H9 (cell line): ENCODE measurements around the gene KDSR. TPM values are rescaled to one million over a fixed set of nuclear protein-coding genes. Genes with fewer than 3 reads are reported as not detected.

Experiments used
- DNase-seq: peaks from one replicate; pipeline ENCODE4 v3.0.0-alpha.2; 2017
- H2AFZ ChIP-seq: one replicate; pipeline ENCODE4 v1.6.1; 2013; ENCODE audit warnings: mild to moderate bottlenecking, low read length, control low read depth, moderate library complexity
- H2AK5ac ChIP-seq: 2 replicates; pipeline ENCODE4 v1.6.1; 2013; ENCODE audit warnings: low read length, control low read depth, mixed read lengths; ENCODE audit not compliant: insufficient read length
- H2BK120ac ChIP-seq: one replicate; pipeline ENCODE4 v1.6.1; 2013; ENCODE audit warnings: low read depth, mild to moderate bottlenecking, low read length, control low read depth, inconsistent platforms; ENCODE audit not compliant: poor library complexity, severe bottlenecking
- H2BK12ac ChIP-seq: 2 replicates; pipeline ENCODE4 v1.6.1; 2013; ENCODE audit warnings: low read length, control low read depth, mixed read lengths, low read depth; ENCODE audit not compliant: insufficient read length
- H2BK15ac ChIP-seq: 2 replicates; pipeline ENCODE4 v1.6.1; 2013; ENCODE audit warnings: low read depth, low read length, control low read depth
- H2BK20ac ChIP-seq: one replicate; pipeline ENCODE4 v1.6.1; 2013; ENCODE audit warnings: low read depth, mild to moderate bottlenecking, low read length, control low read depth, inconsistent platforms; ENCODE audit not compliant: poor library complexity, severe bottlenecking
- H2BK5ac ChIP-seq: 2 replicates; pipeline ENCODE4 v1.6.1; 2013; ENCODE audit warnings: low read length, control low read depth, mixed read lengths; ENCODE audit not compliant: insufficient read length
- H3K14ac ChIP-seq: 2 replicates; pipeline ENCODE4 v1.6.1; 2013; ENCODE audit warnings: low read length, control low read depth; ENCODE audit not compliant: insufficient read depth
- H3K18ac ChIP-seq: 2 replicates; pipeline ENCODE4 v1.6.1; 2013; ENCODE audit warnings: low read depth, mild to moderate bottlenecking, mixed read lengths, low read length, control low read depth; ENCODE audit not compliant: insufficient read length
- H3K23ac ChIP-seq: 2 replicates; pipeline ENCODE4 v1.6.1; 2013; ENCODE audit warnings: low read length, control low read depth, mixed read lengths, low read depth; ENCODE audit not compliant: insufficient read length
- H3K23me2 ChIP-seq: 2 replicates; pipeline ENCODE4 v1.6.1; 2013; ENCODE audit warnings: low read depth, mild to moderate bottlenecking, mixed read lengths, low read length, control low read depth; ENCODE audit not compliant: insufficient read length, poor library complexity, severe bottlenecking
- H3K27ac ChIP-seq: 2 replicates; pipeline ENCODE4 v1.5.1; 2013; ENCODE audit warnings: low read length, control low read depth, mixed read lengths, low read depth; ENCODE audit not compliant: insufficient read length
- H3K27me3 ChIP-seq: 2 replicates; pipeline ENCODE4 v1.6.1; 2013; ENCODE audit warnings: low read length, control low read depth, inconsistent platforms; ENCODE audit not compliant: insufficient read depth
- H3K4ac ChIP-seq: 2 replicates; pipeline ENCODE4 v1.6.1; 2013; ENCODE audit warnings: low read depth, mild to moderate bottlenecking, control low read depth, inconsistent platforms, low read length, moderate library complexity
- H3K4me1 ChIP-seq: 2 replicates; pipeline ENCODE4 v1.6.1; 2013; ENCODE audit warnings: low read length, control low read depth, inconsistent platforms; ENCODE audit not compliant: insufficient read depth
- H3K4me2 ChIP-seq: 2 replicates; pipeline ENCODE4 v1.6.1; 2013; ENCODE audit warnings: low read length, control low read depth, mixed read lengths; ENCODE audit not compliant: insufficient read length, insufficient read depth
- H3K56ac ChIP-seq: 2 replicates; pipeline ENCODE4 v1.6.1; 2013; ENCODE audit warnings: low read depth, mild to moderate bottlenecking, mixed read lengths, low read length, control low read depth; ENCODE audit not compliant: insufficient read length
- H3K79me1 ChIP-seq: 2 replicates; pipeline ENCODE4 v1.6.1; 2013; ENCODE audit warnings: low read depth, mild to moderate bottlenecking, moderate library complexity, low read length, control low read depth, inconsistent platforms; ENCODE audit not compliant: insufficient read depth, poor library complexity, severe bottlenecking
- H3K79me2 ChIP-seq: 2 replicates; pipeline ENCODE4 v1.6.1; 2013; ENCODE audit warnings: low read length, control low read depth, inconsistent platforms; ENCODE audit not compliant: insufficient read depth
- H3K9ac ChIP-seq: 2 replicates; pipeline ENCODE4 v1.6.1; 2013; ENCODE audit warnings: low read length, control low read depth, mixed read lengths; ENCODE audit not compliant: insufficient read length; ENCODE audit errors: extremely low read depth
- H3K9me3 ChIP-seq: one replicate; pipeline ENCODE4 v1.6.1; 2013; ENCODE audit warnings: low read depth, low read length, inconsistent platforms; ENCODE audit not compliant: control insufficient read depth
- H3T11ph ChIP-seq: one replicate; pipeline ENCODE4 v1.6.1; 2013; ENCODE audit warnings: mild to moderate bottlenecking, low read length, control low read depth, inconsistent platforms
- H4K20me1 ChIP-seq: one replicate; pipeline ENCODE4 v1.6.1; 2013; ENCODE audit not compliant: control insufficient read depth, insufficient read length, insufficient read depth
- H4K5ac ChIP-seq: 2 replicates; pipeline ENCODE4 v1.6.1; 2013; ENCODE audit warnings: low read depth, mild to moderate bottlenecking, mixed read lengths, low read length, control low read depth; ENCODE audit not compliant: insufficient read length
- H4K8ac ChIP-seq: replicated peaks from 2 replicates; pipeline ENCODE4 v1.6.1; 2013; ENCODE audit warnings: low read length, control low read depth, mixed read lengths, low read depth; ENCODE audit not compliant: insufficient read length
- H4K91ac ChIP-seq: 2 replicates; pipeline ENCODE4 v1.6.1; 2013; ENCODE audit warnings: low read depth, mild to moderate bottlenecking, moderate library complexity, mixed read lengths, low read length, control low read depth; ENCODE audit not compliant: insufficient read length
- H3K27ac Mint-ChIP-seq, 3 experiments: 2 replicates in 2 of 3; 3 replicates in 1 of 3; pipeline ENCODE4 v1.8.0; 2020 to 2021; ENCODE audit warnings: mixed read lengths in 3 of 3, mild to moderate bottlenecking in 1 of 3, moderate library complexity in 1 of 3
- H3K27me3 Mint-ChIP-seq: 2 replicates; pipeline ENCODE4 v1.8.0; 2021; ENCODE audit warnings: low read depth, mild to moderate bottlenecking, moderate library complexity, mixed read lengths
- H3K36me3 Mint-ChIP-seq, 3 experiments: 2 replicates in 2 of 3; 3 replicates in 1 of 3; pipeline ENCODE4 v1.8.0; 2020 to 2021; ENCODE audit warnings: low read depth in 3 of 3, mixed read lengths in 3 of 3; ENCODE audit not compliant: insufficient read depth in 1 of 3
- H3K4me1 Mint-ChIP-seq, 2 experiments: 2 replicates each; pipeline ENCODE4 v1.8.0; 2020; ENCODE audit warnings: mixed read lengths in 2 of 2
- H3K4me3 Mint-ChIP-seq, 2 experiments: 2 replicates in 1 of 2; 3 replicates in 1 of 2; pipeline ENCODE4 v1.8.0; 2020 to 2021; ENCODE audit warnings: mild to moderate bottlenecking in 2 of 2, mixed read lengths in 2 of 2, moderate library complexity in 1 of 2
- H3K9me3 Mint-ChIP-seq, 2 experiments: 2 replicates in 1 of 2; 3 replicates in 1 of 2; pipeline ENCODE4 v1.8.0; 2020; ENCODE audit warnings: mild to moderate bottlenecking in 2 of 2, mixed read lengths in 2 of 2, moderate library complexity in 1 of 2
- WGBS: extraction: QIAGEN DNeasy Blood & Tissue Kit; methylation state at CpG from one replicate; pipeline ENCODE4 v1.1.7; 2013; ENCODE audit warnings: missing lambda C conversion rate, low lambda C conversion rate, mixed read lengths; ENCODE audit not compliant: insufficient read length; ENCODE audit errors: extremely low coverage; 5-methylcytosine and 5-hydroxymethylcytosine counted together
- total RNA-seq: library from RNA; stranded (reverse); gene quantifications from 2 replicates; pipeline ENCODE4 v1.2.1, GENCODE V29; 2021
- TF ChIP-seq, protein P1 (sequence below): fragments of 200-600 bp; sonication (generic); conservative IDR thresholded peaks from 3 replicates; pipeline ENCODE4 v1.8.0; 2021; ENCODE audit warnings: antibody characterized with exemption, mild to moderate bottlenecking

Gene KDSR
- total RNA-seq, 1 experiment from 2014 or later: 58.5 TPM

DNA sequence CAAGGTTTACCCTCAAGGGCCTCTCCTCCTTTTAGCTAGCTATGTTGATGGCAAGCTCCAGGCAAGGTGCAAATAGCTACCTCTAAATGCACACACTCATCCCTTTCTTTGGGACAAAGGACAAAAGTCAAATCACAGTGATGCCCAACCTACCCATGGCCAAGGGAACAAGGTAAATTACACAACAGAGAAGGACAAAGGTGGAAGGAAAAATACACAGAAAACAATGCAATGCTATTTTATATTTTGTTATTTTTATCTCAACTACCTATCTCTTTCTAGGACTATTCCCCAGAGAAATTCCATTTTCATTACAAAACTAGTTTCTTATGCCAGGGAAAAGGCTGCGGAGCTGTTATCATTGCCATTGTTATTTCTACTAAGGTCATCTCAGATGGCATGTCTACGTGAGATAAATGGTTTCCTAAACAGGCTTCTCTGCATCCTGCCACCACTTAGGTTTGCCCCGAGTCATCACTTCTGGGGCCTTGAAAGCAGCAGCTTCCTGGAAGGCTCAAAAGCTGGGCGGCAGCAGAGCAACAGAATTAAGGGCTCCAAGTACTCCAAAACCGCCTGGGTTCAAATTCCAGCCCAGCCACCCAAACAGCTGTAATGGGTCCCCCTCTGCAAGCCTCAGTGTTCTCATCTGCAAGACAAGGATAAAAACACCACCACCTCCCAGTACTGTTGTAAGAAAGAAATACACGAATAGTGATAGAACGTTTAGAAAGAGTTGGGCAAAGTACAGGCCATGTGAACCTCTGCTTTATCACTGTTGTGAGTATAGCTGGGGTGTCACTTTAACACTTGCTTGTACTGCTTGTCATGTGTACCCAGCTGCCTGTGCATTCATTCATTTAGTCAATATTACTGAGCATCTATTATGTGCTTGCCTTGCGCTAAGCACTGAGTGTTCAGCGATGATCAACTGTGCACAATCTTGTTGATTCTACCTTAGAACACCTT is 68.3 kb downstream of the KDSR start:
- Histone ChIP-seq H3K56ac (no peak overlapping the region), H3K9me3 (no peaks in the 10 kb centered on the region), H3K18ac (no peak overlapping the region), H4K91ac (no peak overlapping the region), H4K20me1 (no peaks in the 10 kb centered on the region), H4K8ac (no peak overlapping the region), H3K4me1 (peaks cover 2% of the 10 kb centered on the region; the same call in 1 of the 2 replicates), H3K27ac (no peak overlapping the region), H2AFZ (no peak overlapping the region), H3T11ph (no peak overlapping the region), H3K23ac (no peak overlapping the region), H3K4me2 (no peak overlapping the region), H2BK5ac (no peak overlapping the region), H2BK15ac (no peak overlapping the region; the same call in 1 of the 2 replicates), H3K4ac (no peak overlapping the region), H3K9ac (no peak overlapping the region), H3K14ac (no peak overlapping the region), H3K27me3 (no peaks in the 10 kb centered on the region), H3K79me1 (no peaks in the 10 kb centered on the region), H4K5ac (no peak overlapping the region), H2AK5ac (no peak overlapping the region), H2BK20ac (no peak overlapping the region), H3K79me2 (no peaks in the 10 kb centered on the region), H3K23me2 (no peaks in the 10 kb centered on the region), H2BK120ac (no peak overlapping the region), H2BK12ac (no peak overlapping the region)
- no CpG with 5 or more reads among the region's 9 CpGs for WGBS
- TF ChIP-seq, protein P1, sequence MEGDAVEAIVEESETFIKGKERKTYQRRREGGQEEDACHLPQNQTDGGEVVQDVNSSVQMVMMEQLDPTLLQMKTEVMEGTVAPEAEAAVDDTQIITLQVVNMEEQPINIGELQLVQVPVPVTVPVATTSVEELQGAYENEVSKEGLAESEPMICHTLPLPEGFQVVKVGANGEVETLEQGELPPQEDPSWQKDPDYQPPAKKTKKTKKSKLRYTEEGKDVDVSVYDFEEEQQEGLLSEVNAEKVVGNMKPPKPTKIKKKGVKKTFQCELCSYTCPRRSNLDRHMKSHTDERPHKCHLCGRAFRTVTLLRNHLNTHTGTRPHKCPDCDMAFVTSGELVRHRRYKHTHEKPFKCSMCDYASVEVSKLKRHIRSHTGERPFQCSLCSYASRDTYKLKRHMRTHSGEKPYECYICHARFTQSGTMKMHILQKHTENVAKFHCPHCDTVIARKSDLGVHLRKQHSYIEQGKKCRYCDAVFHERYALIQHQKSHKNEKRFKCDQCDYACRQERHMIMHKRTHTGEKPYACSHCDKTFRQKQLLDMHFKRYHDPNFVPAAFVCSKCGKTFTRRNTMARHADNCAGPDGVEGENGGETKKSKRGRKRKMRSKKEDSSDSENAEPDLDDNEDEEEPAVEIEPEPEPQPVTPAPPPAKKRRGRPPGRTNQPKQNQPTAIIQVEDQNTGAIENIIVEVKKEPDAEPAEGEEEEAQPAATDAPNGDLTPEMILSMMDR: no peak
- no peaks in the 10 kb centered on the region for H3K36me3 Mint-ChIP-seq
- H3K9me3 Mint-ChIP-seq: no peaks in the 10 kb centered on the region
- H3K4me1 Mint-ChIP-seq: peaks cover 15 to 16% of the 10 kb centered on the region in 2 experiments
- no peaks in the 10 kb centered on the region for H3K27me3 Mint-ChIP-seq
- no peak for DNase-seq
- H3K4me3 Mint-ChIP-seq: no peak overlapping the region
- no peak overlapping the region for H3K27ac Mint-ChIP-seq
